Stimulated activated CD4-positive, alpha-beta T cell treated with anti-CD3 and anti-CD28 coated beads, Interleukin-4, amount 100 ng/mL, for 4 hours (primary cell): Measurements from ENCODE around the gene SRSF3.
"Not testable (repeated sequence)": the region's sequence is repeated elsewhere in the genome, so short reads cannot be mapped to it uniquely, and the experiment has no call there.

Experiments
- DNase-seq, 2 experiments: peaks; one replicate each; pipeline ENCODE4 v3.0.0-alpha.2; 2020

Gene SRSF3

DNA sequence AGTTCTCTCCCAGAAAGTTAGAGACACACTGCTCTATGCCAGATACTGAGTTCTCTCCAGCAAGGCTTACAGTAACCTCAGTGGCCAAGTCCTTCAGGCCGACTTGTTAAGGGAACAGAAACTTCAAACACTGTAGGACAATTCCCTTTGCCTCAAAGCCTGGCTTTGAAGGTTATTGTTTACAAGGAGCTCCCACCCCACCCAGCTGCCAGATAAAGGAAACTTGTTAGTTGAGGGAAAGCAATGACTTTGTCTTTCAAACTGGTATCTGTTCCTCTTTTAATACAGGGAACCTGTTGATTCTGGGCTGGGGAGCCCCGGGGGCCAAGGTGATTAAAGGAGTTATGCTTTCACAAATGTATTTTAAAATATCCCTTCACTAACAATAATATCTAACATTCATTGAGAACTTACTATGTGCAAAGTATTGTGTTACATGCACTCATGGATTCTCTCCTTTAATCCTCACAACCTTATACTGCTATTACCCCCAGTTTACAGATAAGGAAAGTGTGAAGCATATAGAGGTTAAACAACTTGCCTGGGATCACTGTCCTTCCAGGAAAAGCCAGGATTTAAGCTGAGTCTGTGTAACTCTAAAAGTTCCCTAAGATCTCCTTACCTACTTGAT lies 56.8 kb downstream of the SRSF3 start:
- no peak for DNase-seq

DNA sequence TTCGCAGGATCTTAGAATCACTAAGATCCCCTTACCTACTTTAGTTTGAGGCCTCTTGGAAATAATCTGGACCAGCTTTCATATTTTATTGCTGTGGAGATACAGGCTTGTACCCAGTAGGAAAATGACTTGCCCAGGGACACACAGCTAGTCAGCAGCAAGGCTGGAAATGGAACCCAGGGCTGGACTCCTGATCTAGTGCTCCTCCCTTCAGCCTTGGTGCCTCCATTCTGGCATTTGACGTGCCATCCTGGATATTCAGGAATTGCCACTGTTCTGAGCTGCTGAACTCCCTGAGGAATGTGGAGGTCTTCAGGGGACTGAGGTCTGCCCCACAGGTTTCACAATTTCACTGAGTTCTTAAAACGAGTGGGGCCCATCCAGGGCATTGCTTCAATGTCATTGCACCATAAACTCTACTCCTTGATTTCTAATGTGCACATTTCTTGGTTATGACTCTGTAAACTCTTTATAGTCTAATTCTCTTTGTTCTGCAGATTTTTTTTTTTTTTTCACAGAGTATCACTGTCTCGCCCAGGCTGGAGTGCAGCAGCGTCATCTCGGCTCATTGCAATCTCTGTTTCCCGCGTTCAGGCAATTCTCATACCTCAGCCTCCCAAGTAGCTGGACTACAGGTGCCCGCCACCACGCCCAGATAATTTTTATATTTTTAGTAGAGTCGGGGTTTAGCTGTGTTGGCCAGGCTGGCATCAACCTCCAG lies 57.7 kb downstream of the SRSF3 start:
- no peak for DNase-seq

DNA sequence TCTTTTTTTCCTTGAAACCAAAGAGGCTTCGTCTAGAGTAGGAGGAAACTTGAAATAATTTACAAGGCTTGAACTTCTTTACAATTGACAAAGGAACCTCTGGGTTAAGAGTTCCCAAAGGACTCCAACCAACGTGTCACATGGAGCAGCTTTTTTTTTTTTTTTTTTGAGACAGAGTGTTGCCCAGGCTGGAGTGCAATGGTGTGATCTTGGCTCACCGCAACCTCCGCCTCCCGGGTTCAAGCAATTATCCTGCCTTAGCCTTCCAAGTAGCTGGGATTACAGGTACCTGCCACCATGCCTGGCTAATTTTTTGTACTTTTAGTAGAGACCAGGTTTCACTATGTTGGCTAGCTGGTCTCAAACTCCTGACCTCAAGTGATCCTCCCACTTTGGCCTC lies 60.3 kb downstream of the SRSF3 start:
- DNase-seq: not testable (repeated sequence)
